NB4 (cell line): Measurements from ENCODE around the gene PRUNE2.

Experiments used
- DNase-seq: peaks from one replicate; pipeline ENCODE4 v3.0.0; 2010; ENCODE audit warnings: low read depth
- H3K4me3 ChIP-seq: one replicate; pipeline ENCODE4 v1.5.1; 2011; ENCODE audit warnings: mild to moderate bottlenecking, low read depth, low read length, moderate library complexity
- CTCF ChIP-seq: IDR thresholded peaks from one replicate; pipeline ENCODE4 v1.5.1; 2012; ENCODE audit warnings: low read depth, low read length
- MAX ChIP-seq: IDR thresholded peaks from 2 replicates; pipeline ENCODE4 v1.6.1; 2011; ENCODE audit warnings: low read depth, low read length
- MYC ChIP-seq: IDR thresholded peaks from 2 replicates; pipeline ENCODE4 v1.6.1; 2011; ENCODE audit warnings: low read depth, low read length
- POLR2A ChIP-seq: IDR thresholded peaks from 2 replicates; pipeline ENCODE4 v1.6.1; 2011; ENCODE audit warnings: mild to moderate bottlenecking; ENCODE audit not compliant: insufficient read length; ENCODE audit errors: extremely low read depth

Gene PRUNE2

GRCh38 chr9:76803083-76803482, 102.8 kb downstream of the PRUNE2 start:
- no peak for DNase-seq
- TF ChIP-seq POLR2A: no peak
- no peak for TF ChIP-seq CTCF
- TF ChIP-seq MYC: no peak
- TF ChIP-seq MAX: no peak
- H3K4me3 ChIP-seq: no peak overlapping the region

GRCh38 chr9:76800901-76801300, 105.0 kb downstream of the PRUNE2 start:
- no peak for DNase-seq
- H3K4me3 ChIP-seq: no peak overlapping the region
- TF ChIP-seq MYC: no peak
- TF ChIP-seq MAX: no peak
- TF ChIP-seq CTCF: no peak
- no peak for TF ChIP-seq POLR2A

- TF ChIP-seq MYC (no peak), POLR2A (no peak), CTCF (no peak), MAX (no peak)
- DNase-seq: no peak
- no peak overlapping the region for H3K4me3 ChIP-seq
Observed at GRCh38 chr9:76799473-76799872, 106.4 kb downstream of the PRUNE2 start.

- TF ChIP-seq POLR2A (no peak), MYC (no peak), CTCF (no peak), MAX (no peak)
- no peak overlapping the region for H3K4me3 ChIP-seq
- DNase-seq: peak; percentile 36
Observed at GRCh38 chr9:76798527-76798926, 107.4 kb downstream of the PRUNE2 start.

- DNase-seq: peak; percentile 10
- TF ChIP-seq MAX (no peak), MYC (no peak), POLR2A (no peak), CTCF (no peak)
Observed at GRCh38 chr9:76796296-76796695, 109.6 kb downstream of the PRUNE2 start.

More at GRCh38 chr9:76796296-76796695, 109.6 kb downstream of the PRUNE2 start:
- H3K4me3 ChIP-seq: no peak overlapping the region
